ENCODE measurements around the gene KLHL24. TPM values are rescaled to one million over a fixed set of nuclear protein-coding genes. Genes with fewer than 3 reads are reported as not detected.

Gene KLHL24
- total and polyA plus RNA-seq, 2 experiments from 2014 or later = 8.2 to 51.0 TPM

- Histone ChIP-seq H3K4me3 (no peak overlapping the region), H2AFZ (no peak overlapping the region), H3K4me2 (no peak overlapping the region), H3K4me1 (ENCODE audit: insufficient read depth) (peaks cover 27% of the 10 kb centered on the region), H3K79me2 (replicated peaks; ENCODE audit: insufficient read depth) (no peaks in the 10 kb centered on the region), H3F3A (replicated peaks; ENCODE audit: low read depth) (no peaks in the 10 kb centered on the region), H3K27ac (ENCODE audit: low read depth) (no peak overlapping the region), H3K9me2 (ENCODE audit: insufficient read depth) (no peaks in the 10 kb centered on the region), H3K27me3 (ENCODE audit: insufficient read depth) (peaks cover 14% of the 10 kb centered on the region), H4K20me1 (replicated peaks; ENCODE audit: insufficient read depth) (no peaks in the 10 kb centered on the region), H3K36me3 (ENCODE audit: insufficient read depth) (no peaks in the 10 kb centered on the region)
- no peak for TF ChIP-seq ZNF331 (CRISPR knock-in tag; IDR thresholded peaks at IDR 0.05; ENCODE audit: low read depth)
- no peak for TF ChIP-seq CREB1 (CRISPR knock-in tag; IDR thresholded peaks at IDR 0.05; ENCODE audit: low read depth)
- no peaks in the 10 kb centered on the region for H3K36me3 Mint-ChIP-seq (ENCODE audit: low read depth)
- H3K4me1 Mint-ChIP-seq = peaks cover 17% of the 10 kb centered on the region; the same call in 2 of the 3 replicates
- H3K27me3 Mint-ChIP-seq (ENCODE audit: insufficient read depth, low read depth, poor library complexity) = peaks cover 2% of the 10 kb centered on the region
- no peak overlapping the region for H3K4me3 Mint-ChIP-seq
- no peaks in the 10 kb centered on the region for H3K9me3 Mint-ChIP-seq
- ATAC-seq = no peak
- DNase-seq (ENCODE audit: low spot score) = no peak
- H3K27ac Mint-ChIP-seq = no peak overlapping the region
Measured at GRCh38 chr3:183619010-183619409, 16.4 kb upstream of the KLHL24 start.

DNA sequence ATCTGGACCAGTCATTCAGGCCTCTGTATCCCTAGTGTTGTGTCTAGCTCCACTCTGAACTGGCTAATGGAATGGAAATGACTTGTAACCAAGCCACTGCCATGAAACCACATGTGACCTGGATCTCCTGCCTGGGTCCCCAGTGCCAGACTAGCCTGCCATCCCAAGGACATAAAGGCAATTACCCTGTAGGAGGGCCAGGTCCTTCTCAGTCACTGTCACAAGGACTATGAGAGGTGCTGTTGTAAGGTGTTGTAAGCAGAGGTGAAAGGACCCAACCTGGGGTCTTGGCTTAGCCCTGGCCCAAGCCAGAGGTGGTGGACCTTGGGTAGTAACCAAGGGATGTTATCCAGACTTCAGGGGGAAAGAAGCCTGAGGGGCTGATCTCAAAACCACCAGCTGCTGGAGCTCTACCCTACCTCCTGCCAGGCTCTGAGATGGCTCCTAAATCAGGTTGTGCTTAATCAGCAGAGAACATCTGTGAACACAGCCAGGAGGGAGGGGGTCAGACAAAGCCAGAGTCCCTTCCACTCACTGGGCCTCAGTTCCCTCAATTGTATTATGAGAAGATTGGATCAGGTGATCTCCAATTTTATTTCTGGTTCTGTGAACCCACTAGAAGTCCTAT, 15.7 kb upstream of the KLHL24 start:
- H3K4me3 ChIP-seq = no peak overlapping the region
- no peaks in the 10 kb centered on the region for H3K79me2 ChIP-seq (replicated peaks; ENCODE audit: insufficient read depth)
- ATAC-seq = no peak
- H3K27me3 Mint-ChIP-seq (ENCODE audit: insufficient read depth, low read depth, poor library complexity) = peaks cover 2% of the 10 kb centered on the region
- no peaks in the 10 kb centered on the region for H3K9me2 ChIP-seq (ENCODE audit: insufficient read depth)
- no peak overlapping the region for H3K27ac Mint-ChIP-seq
- TF ChIP-seq, protein P1, sequence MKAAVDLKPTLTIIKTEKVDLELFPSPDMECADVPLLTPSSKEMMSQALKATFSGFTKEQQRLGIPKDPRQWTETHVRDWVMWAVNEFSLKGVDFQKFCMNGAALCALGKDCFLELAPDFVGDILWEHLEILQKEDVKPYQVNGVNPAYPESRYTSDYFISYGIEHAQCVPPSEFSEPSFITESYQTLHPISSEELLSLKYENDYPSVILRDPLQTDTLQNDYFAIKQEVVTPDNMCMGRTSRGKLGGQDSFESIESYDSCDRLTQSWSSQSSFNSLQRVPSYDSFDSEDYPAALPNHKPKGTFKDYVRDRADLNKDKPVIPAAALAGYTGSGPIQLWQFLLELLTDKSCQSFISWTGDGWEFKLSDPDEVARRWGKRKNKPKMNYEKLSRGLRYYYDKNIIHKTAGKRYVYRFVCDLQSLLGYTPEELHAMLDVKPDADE (IDR thresholded peaks at IDR 0.05) = no peak
- no peak overlapping the region for H3K4me2 ChIP-seq
- H3K4me3 Mint-ChIP-seq = no peak overlapping the region
- DNase-seq (ENCODE audit: low spot score) = no peak
- H2AFZ ChIP-seq = no peak overlapping the region
- H3K27ac ChIP-seq (ENCODE audit: low read depth) = no peak overlapping the region
- no peaks in the 10 kb centered on the region for H3F3A ChIP-seq (replicated peaks; ENCODE audit: low read depth)
- H3K9me3 Mint-ChIP-seq = no peaks in the 10 kb centered on the region
- peaks cover 27% of the 10 kb centered on the region for H3K4me1 ChIP-seq (ENCODE audit: insufficient read depth)
- H4K20me1 ChIP-seq (replicated peaks; ENCODE audit: insufficient read depth) = no peaks in the 10 kb centered on the region
- peaks cover 14% of the 10 kb centered on the region for H3K27me3 ChIP-seq (ENCODE audit: insufficient read depth)
- H3K4me1 Mint-ChIP-seq = peaks cover 17% of the 10 kb centered on the region; the same call in 2 of the 3 replicates
- H3K36me3 Mint-ChIP-seq (ENCODE audit: low read depth) = no peaks in the 10 kb centered on the region
- H3K36me3 ChIP-seq (ENCODE audit: insufficient read depth) = no peaks in the 10 kb centered on the region

- Mint-ChIP-seq H3K27ac (no peak overlapping the region), H3K36me3 (ENCODE audit: low read depth) (no peaks in the 10 kb centered on the region), H3K27me3 (ENCODE audit: insufficient read depth, low read depth, poor library complexity) (peaks cover 2% of the 10 kb centered on the region), H3K4me3 (no peak overlapping the region), H3K4me1 (peaks cover 17% of the 10 kb centered on the region; the same call in 2 of the 3 replicates), H3K9me3 (no peaks in the 10 kb centered on the region)
- Histone ChIP-seq H3K27me3 (ENCODE audit: insufficient read depth) (peaks cover 14% of the 10 kb centered on the region), H3K27ac (ENCODE audit: low read depth) (no peak overlapping the region), H4K20me1 (replicated peaks; ENCODE audit: insufficient read depth) (no peaks in the 10 kb centered on the region), H3K4me2 (no peak overlapping the region), H2AFZ (no peak overlapping the region), H3K4me3 (no peak overlapping the region), H3K79me2 (replicated peaks; ENCODE audit: insufficient read depth) (no peaks in the 10 kb centered on the region), H3K9me2 (ENCODE audit: insufficient read depth) (no peaks in the 10 kb centered on the region), H3K4me1 (ENCODE audit: insufficient read depth) (peaks cover 27% of the 10 kb centered on the region), H3F3A (replicated peaks; ENCODE audit: low read depth) (no peaks in the 10 kb centered on the region), H3K36me3 (ENCODE audit: insufficient read depth) (no peaks in the 10 kb centered on the region)
- DNase-seq (ENCODE audit: low spot score) (no peak), ATAC-seq (no peak)
- TF ChIP-seq EZH2 (IDR thresholded peaks at IDR 0.05; ENCODE audit: low read depth, unreplicated experiment) (no peak), REST (IDR thresholded peaks at IDR 0.05; ENCODE audit: unreplicated experiment) (no peak), ZNF114 (CRISPR knock-in tag; IDR thresholded peaks at IDR 0.05) (no peak), ZNF331 (CRISPR knock-in tag; IDR thresholded peaks at IDR 0.05; ENCODE audit: low read depth) (no peak), NANOG (IDR thresholded peaks at IDR 0.05; ENCODE audit: borderline replicate concordance) (no peak), JUNB (IDR thresholded peaks at IDR 0.05; ENCODE audit: unreplicated experiment) (no peak), EZH2phosphoT487 (IDR thresholded peaks at IDR 0.05; ENCODE audit: unreplicated experiment) (no peak)
- TF ChIP-seq, protein P2, sequence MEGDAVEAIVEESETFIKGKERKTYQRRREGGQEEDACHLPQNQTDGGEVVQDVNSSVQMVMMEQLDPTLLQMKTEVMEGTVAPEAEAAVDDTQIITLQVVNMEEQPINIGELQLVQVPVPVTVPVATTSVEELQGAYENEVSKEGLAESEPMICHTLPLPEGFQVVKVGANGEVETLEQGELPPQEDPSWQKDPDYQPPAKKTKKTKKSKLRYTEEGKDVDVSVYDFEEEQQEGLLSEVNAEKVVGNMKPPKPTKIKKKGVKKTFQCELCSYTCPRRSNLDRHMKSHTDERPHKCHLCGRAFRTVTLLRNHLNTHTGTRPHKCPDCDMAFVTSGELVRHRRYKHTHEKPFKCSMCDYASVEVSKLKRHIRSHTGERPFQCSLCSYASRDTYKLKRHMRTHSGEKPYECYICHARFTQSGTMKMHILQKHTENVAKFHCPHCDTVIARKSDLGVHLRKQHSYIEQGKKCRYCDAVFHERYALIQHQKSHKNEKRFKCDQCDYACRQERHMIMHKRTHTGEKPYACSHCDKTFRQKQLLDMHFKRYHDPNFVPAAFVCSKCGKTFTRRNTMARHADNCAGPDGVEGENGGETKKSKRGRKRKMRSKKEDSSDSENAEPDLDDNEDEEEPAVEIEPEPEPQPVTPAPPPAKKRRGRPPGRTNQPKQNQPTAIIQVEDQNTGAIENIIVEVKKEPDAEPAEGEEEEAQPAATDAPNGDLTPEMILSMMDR (conservative IDR thresholded peaks at IDR 0.05; ENCODE audit: low read depth in 2 of 2) = no peak
Measured at GRCh38 chr3:183620252-183620628, 15.2 kb upstream of the KLHL24 start.
